Mesodermal cell (in vitro differentiated cells): ENCODE results near the gene C1QTNF6.

ENCODE experiments used
- H3K27ac ChIP-seq: 2 replicates; pipeline ENCODE4 v1.7.0; 2013; ENCODE audit warnings: mild to moderate bottlenecking, low read depth, low read length, moderate library complexity; ENCODE audit not compliant: severe bottlenecking
- H3K36me3 ChIP-seq: 2 replicates; pipeline ENCODE4 v1.7.1; 2013; ENCODE audit warnings: mild to moderate bottlenecking, low read length, moderate library complexity; ENCODE audit not compliant: control insufficient read depth, insufficient read depth
- H3K4me1 ChIP-seq: one replicate; pipeline ENCODE4 v1.7.1; 2013; ENCODE audit warnings: mild to moderate bottlenecking, low read length; ENCODE audit not compliant: insufficient read depth, control insufficient read depth, poor library complexity, severe bottlenecking
- H3K4me3 ChIP-seq: 2 replicates; pipeline ENCODE4 v1.7.0; 2013; ENCODE audit warnings: low read length, control low read depth, mild to moderate bottlenecking; ENCODE audit not compliant: insufficient read depth, poor library complexity, severe bottlenecking; ENCODE audit errors: extremely low read depth
- H3K9me3 ChIP-seq: 2 replicates; pipeline ENCODE4 v1.7.1; 2013; ENCODE audit warnings: mild to moderate bottlenecking, low read length, moderate library complexity; ENCODE audit not compliant: control insufficient read depth
- WGBS, 2 experiments: methylation state at CpG; one replicate each; pipeline ENCODE4 v1.1.5; 2013; ENCODE audit warnings: missing lambda C conversion rate in 2 of 2; ENCODE audit not compliant: insufficient coverage in 2 of 2; 5-methylcytosine and 5-hydroxymethylcytosine counted together

Gene C1QTNF6

GRCh38 chr22:37211866-37212173, 23.8 kb upstream of the C1QTNF6 start:
- H3K27ac ChIP-seq = no peak overlapping the region
- no peaks in the 10 kb centered on the region for H3K4me1 ChIP-seq
- H3K36me3 ChIP-seq = no peaks in the 10 kb centered on the region
- no peaks in the 10 kb centered on the region for H3K9me3 ChIP-seq
- H3K4me3 ChIP-seq = no peak overlapping the region
- WGBS, 2 experiments = 93% methylated on average over 4 of the region's 6 CpGs; no CpG with 5 or more reads in 1 of the 2 experiments

- WGBS, 2 experiments = 88 to 91% methylated on average over 23 of the region's 24 CpGs
These were observed 23.2 kb upstream of the C1QTNF6 start for GRCh38 chr22:37211075-37211865.

GRCh38 chr22:37210041-37210803, 22.2 kb upstream of the C1QTNF6 start:
- 73 to 90% methylated on average over 9 to 11 of the region's 15 CpGs for WGBS, 2 experiments
- no peak overlapping the region for H3K27ac ChIP-seq

More at GRCh38 chr22:37211075-37211865, 23.2 kb upstream of the C1QTNF6 start:
- no peaks in the 10 kb centered on the region for H3K9me3 ChIP-seq
- H3K27ac ChIP-seq = no peak overlapping the region
- no peaks in the 10 kb centered on the region for H3K36me3 ChIP-seq
- H3K4me1 ChIP-seq = no peaks in the 10 kb centered on the region
- H3K4me3 ChIP-seq = no peak overlapping the region

GRCh38 chr22:37209140-37209845, 21.2 kb upstream of the C1QTNF6 start:
- 80 to 82% methylated on average over 7 to 8 of the region's 9 CpGs for WGBS, 2 experiments
- no peak overlapping the region for H3K4me3 ChIP-seq
- no peaks in the 10 kb centered on the region for H3K4me1 ChIP-seq

More at GRCh38 chr22:37210041-37210803, 22.2 kb upstream of the C1QTNF6 start:
- Histone ChIP-seq H3K36me3 (no peaks in the 10 kb centered on the region), H3K4me3 (no peak overlapping the region), H3K9me3 (no peaks in the 10 kb centered on the region), H3K4me1 (no peaks in the 10 kb centered on the region)

GRCh38 chr22:37208401-37209139, 20.5 kb upstream of the C1QTNF6 start:
- H3K4me3 ChIP-seq = no peak overlapping the region
- 87 to 88% methylated on average over 6 of the region's 7 CpGs for WGBS, 2 experiments
- no peaks in the 10 kb centered on the region for H3K36me3 ChIP-seq
- H3K9me3 ChIP-seq = no peaks in the 10 kb centered on the region
- H3K27ac ChIP-seq = no peak overlapping the region
- H3K4me1 ChIP-seq = no peaks in the 10 kb centered on the region

More at GRCh38 chr22:37209140-37209845, 21.2 kb upstream of the C1QTNF6 start:
- Histone ChIP-seq H3K9me3 (no peaks in the 10 kb centered on the region), H3K36me3 (no peaks in the 10 kb centered on the region), H3K27ac (no peak overlapping the region)

- 85 to 89% methylated on average over 4 to 5 of the region's 7 CpGs for WGBS, 2 experiments
- H3K4me1 ChIP-seq = no peaks in the 10 kb centered on the region
- H3K9me3 ChIP-seq = no peaks in the 10 kb centered on the region
- H3K36me3 ChIP-seq = no peaks in the 10 kb centered on the region
- no peak overlapping the region for H3K27ac ChIP-seq
- H3K4me3 ChIP-seq = no peak overlapping the region
These were observed 19.9 kb upstream of the C1QTNF6 start for GRCh38 chr22:37207981-37208380.

GRCh38 chr22:37206841-37207821, 19.1 kb upstream of the C1QTNF6 start:
- no peaks in the 10 kb centered on the region for H3K36me3 ChIP-seq
- H3K9me3 ChIP-seq = no peaks in the 10 kb centered on the region
- no peak overlapping the region for H3K4me3 ChIP-seq
- 94 to 95% methylated on average over 64 to 67 of the region's 71 CpGs for WGBS, 2 experiments
- H3K27ac ChIP-seq = no peak overlapping the region
- H3K4me1 ChIP-seq = no peaks in the 10 kb centered on the region

GRCh38 chr22:37206118-37206840, 18.2 kb upstream of the C1QTNF6 start:
- H3K4me3 ChIP-seq = no peak overlapping the region
- no peak overlapping the region for H3K27ac ChIP-seq
- no peaks in the 10 kb centered on the region for H3K4me1 ChIP-seq
- no peaks in the 10 kb centered on the region for H3K36me3 ChIP-seq
- 92 to 98% methylated on average over 7 to 15 of the region's 16 CpGs for WGBS, 2 experiments
- no peaks in the 10 kb centered on the region for H3K9me3 ChIP-seq

- 80 to 89% methylated on average over 2 to 5 of the region's 5 CpGs for WGBS, 2 experiments
- H3K36me3 ChIP-seq = no peaks in the 10 kb centered on the region
These were observed 17.0 kb upstream of the C1QTNF6 start for GRCh38 chr22:37205046-37205445.

More at GRCh38 chr22:37205046-37205445, 17.0 kb upstream of the C1QTNF6 start:
- Histone ChIP-seq H3K9me3 (no peaks in the 10 kb centered on the region), H3K4me1 (no peaks in the 10 kb centered on the region), H3K27ac (no peak overlapping the region), H3K4me3 (no peak overlapping the region)
